ENCODE results near the gene RANGRF.

DNA sequence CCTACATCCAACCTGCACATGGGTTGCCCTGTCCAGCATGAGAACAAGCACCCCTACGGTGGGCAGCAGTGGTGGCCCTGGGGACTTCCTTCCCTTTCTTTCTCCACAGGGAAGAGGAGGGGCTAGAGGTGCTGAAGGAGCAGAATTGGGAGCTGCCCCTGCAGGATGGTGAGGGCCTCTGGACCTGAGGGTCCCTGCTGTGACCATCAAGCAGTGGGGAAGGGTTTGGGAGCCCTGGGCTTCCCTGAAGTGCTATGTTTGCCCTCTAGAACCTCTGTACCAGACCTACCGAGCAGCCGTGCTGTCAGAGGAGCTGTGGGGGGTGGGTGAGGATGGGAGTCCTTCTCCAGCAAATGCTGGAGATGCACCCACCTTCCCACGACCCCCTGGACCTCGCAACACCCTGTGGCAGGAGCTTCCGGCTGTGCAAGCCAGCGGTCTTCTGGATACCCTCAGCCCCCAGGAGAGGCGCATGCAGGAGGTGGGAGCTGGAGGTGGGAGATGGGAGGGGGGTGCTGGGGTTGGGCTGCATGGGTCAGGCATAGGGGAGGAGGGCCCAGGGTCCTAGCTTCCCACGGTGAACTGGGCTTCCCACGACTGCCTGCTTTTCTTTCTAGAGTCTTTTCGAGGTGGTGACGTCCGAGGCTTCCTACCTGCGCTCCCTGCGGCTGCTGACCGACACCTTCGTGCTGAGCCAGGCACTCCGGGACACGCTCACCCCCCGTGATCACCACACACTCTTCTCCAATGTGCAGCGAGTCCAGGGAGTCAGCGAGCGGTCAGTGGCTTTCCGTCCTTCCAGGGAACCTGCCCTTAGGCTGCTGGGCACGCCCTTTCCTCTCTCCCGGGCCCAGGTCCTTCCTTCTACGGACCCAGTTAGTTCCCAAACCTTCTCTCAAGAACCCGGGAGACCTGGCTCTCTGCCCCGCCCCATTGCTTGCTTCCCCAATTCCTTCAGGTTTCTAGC is 26.6 kb downstream of the RANGRF start:
- TF ChIP-seq CTCF (conservative IDR thresholded peaks at IDR 0.05; ENCODE audit: low read depth, low read length) = no peak
- TF ChIP-seq EZH2phosphoT487 (IDR thresholded peaks at IDR 0.05; ENCODE audit: borderline replicate concordance, low read length) = no peak
